NB4 (cell line): ENCODE data around the gene NELL1.

ENCODE experiments used
- MYC ChIP-seq: IDR thresholded peaks from 2 replicates; pipeline ENCODE4 v1.6.1; 2011; ENCODE audit warnings: low read depth, low read length
- POLR2A ChIP-seq: IDR thresholded peaks from 2 replicates; pipeline ENCODE4 v1.6.1; 2011; ENCODE audit warnings: mild to moderate bottlenecking; ENCODE audit not compliant: insufficient read length; ENCODE audit errors: extremely low read depth
- TF ChIP-seq, protein P1 (sequence below): IDR thresholded peaks from one replicate; pipeline ENCODE4 v1.5.1; 2012; ENCODE audit warnings: low read depth, low read length

DNA sequence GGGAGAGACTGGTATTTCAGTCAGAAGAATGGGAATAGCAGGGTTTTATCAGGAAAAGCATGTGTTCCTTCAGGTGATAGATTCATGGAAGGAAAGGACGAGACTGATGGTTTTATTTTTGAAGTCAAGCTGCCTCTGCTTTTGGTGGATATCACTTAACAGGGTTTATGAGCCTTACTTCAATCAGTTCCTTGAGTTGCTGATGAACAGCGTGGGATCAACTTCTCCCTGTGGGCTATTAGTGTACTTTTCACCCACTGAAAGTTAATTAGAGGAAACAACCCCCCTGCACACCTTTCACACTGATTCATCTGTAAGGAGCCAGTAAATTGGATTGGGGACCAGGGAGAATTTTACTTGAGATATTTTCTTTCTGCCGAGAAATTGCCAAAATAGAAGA, 479.0 kb downstream of the NELL1 start:
- TF ChIP-seq, protein P1, sequence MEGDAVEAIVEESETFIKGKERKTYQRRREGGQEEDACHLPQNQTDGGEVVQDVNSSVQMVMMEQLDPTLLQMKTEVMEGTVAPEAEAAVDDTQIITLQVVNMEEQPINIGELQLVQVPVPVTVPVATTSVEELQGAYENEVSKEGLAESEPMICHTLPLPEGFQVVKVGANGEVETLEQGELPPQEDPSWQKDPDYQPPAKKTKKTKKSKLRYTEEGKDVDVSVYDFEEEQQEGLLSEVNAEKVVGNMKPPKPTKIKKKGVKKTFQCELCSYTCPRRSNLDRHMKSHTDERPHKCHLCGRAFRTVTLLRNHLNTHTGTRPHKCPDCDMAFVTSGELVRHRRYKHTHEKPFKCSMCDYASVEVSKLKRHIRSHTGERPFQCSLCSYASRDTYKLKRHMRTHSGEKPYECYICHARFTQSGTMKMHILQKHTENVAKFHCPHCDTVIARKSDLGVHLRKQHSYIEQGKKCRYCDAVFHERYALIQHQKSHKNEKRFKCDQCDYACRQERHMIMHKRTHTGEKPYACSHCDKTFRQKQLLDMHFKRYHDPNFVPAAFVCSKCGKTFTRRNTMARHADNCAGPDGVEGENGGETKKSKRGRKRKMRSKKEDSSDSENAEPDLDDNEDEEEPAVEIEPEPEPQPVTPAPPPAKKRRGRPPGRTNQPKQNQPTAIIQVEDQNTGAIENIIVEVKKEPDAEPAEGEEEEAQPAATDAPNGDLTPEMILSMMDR: no peak
- no peak for TF ChIP-seq POLR2A
- no peak for TF ChIP-seq MYC
